Fibroblast of skin of right quadriceps (primary cell): ENCODE results near the gene STK24.
A peak's percentile ranks its signal among the peaks of the same experiment; 100 is the strongest.

Experiments used
- DNase-seq: peaks from one replicate; pipeline ENCODE4 v3.0.0-alpha.2; 2013

Gene STK24

GRCh38 chr13:98467263-98467985 is 109.5 kb downstream of the STK24 start:
- no peak for DNase-seq

- DNase-seq, result peak; percentile 46
Measured at GRCh38 chr13:98466634-98467236, 110.2 kb downstream of the STK24 start.

DNA sequence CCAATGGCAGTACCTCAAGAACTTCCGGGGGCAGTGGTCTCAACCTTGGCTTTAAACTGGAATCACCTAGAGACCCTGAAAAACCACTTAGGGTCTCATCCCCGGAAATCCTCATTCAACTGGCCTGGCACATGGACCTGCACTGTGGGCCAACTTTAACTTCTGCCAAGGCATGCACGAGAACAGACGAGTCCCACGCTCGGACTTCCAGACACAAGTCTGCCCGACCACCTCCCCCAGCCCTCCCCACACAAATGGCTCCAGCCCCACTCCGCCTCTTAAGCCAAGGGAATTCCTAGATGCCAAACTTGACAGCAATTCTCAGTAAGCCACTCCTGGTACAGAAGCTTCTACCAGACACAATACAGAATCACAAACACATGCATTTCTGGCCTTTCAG is 114.0 kb downstream of the STK24 start:
- no peak for DNase-seq

GRCh38 chr13:98462241-98462882 is 114.5 kb downstream of the STK24 start:
- no peak for DNase-seq

- DNase-seq, result no peak
Measured at GRCh38 chr13:98461486-98462240, 115.2 kb downstream of the STK24 start.

DNA sequence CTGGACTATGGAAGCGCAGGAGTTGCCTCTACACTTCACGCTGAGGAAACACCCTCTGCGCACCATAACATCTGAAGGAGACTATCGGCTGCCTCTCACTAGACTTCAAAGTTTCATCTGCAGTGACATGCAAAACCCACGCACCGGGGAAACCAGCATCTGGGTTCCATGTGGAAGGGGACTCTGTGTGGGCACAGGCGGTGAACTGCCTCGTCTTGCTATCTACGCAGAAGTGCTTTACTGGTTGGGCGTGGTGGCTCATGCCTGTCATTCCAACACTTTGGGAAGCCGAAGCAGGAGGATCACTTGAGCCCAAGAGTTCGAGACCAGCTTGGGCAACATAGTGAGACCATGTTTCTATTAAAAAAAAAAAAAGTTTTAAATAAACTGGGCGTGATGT is 116.4 kb downstream of the STK24 start:
- peak; percentile 31 for DNase-seq

GRCh38 chr13:98459721-98460370 is 117.1 kb downstream of the STK24 start:
- no peak for DNase-seq

DNA sequence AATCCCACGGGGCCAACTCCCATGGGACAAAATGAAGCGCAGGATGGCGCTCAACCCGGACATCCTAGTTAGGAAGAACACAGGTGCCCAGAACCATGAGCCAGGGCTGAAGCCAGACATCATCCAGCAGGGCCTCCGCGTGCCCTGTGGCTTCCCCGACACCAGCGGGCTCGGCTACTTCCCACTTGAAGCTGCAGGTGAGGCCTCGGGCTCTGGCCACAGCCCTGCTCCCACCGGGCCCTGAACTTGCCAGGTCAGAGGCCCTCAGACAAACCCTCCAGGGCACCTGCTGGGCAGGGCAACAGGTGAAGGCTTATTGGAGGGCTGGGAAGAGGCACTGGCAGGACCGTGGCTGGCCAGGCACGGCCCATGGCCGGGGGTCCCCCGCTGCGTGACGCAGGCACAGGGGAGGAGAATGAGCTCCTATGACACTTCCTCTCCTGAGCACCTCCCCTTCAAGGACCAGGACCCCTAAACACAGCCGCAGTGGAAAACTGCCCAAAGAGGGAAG is 117.7 kb downstream of the STK24 start:
- DNase-seq, result no peak

DNA sequence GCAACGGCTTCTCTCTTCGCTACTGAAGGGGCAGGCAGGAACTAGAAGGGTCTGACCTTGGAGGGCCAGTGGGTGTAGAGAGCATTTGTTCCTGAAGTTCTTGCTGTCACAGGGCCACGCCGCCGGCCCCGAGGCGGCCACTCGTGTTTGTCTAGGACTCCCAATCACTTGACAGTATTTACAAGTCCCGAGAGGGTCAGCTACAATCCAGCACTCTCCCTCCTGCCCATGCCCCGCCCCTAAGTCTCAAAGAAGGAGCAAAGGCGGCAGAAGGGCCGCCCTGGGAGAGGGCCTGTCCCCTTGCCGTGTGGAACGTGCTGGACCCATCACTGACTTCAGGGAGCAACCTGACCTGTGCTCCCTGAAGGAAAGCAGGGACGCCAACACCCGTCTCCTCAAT is 118.5 kb downstream of the STK24 start:
- no peak for DNase-seq

- DNase-seq, result no peak
Measured at GRCh38 chr13:98457053-98457452, 119.9 kb downstream of the STK24 start.

GRCh38 chr13:98456413-98456845 is 120.5 kb downstream of the STK24 start:
- no peak for DNase-seq

DNA sequence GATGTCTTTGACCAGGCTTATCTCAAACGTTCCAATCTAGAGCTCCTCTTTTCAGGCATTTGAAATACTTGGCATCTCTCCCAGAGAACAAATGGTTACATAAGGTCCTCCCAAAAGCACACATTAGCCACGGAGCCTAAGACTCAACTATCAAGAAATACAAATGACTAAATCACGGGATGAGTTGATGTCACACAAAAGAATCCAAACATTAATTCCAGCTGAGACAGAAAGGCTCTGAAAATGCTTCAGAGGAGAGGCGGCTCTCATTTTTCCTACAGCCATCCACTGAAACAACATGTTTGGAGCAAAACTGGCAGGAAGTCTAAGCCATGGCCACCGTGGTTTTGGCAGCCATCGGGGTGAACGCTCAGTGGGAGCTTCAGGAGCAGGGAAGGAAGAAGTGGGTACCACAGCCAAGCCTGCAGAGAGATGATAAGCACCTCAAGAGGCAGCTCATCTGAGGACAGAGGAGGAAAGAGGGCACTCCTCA is 122.5 kb downstream of the STK24 start:
- peak; percentile 94 for DNase-seq

DNA sequence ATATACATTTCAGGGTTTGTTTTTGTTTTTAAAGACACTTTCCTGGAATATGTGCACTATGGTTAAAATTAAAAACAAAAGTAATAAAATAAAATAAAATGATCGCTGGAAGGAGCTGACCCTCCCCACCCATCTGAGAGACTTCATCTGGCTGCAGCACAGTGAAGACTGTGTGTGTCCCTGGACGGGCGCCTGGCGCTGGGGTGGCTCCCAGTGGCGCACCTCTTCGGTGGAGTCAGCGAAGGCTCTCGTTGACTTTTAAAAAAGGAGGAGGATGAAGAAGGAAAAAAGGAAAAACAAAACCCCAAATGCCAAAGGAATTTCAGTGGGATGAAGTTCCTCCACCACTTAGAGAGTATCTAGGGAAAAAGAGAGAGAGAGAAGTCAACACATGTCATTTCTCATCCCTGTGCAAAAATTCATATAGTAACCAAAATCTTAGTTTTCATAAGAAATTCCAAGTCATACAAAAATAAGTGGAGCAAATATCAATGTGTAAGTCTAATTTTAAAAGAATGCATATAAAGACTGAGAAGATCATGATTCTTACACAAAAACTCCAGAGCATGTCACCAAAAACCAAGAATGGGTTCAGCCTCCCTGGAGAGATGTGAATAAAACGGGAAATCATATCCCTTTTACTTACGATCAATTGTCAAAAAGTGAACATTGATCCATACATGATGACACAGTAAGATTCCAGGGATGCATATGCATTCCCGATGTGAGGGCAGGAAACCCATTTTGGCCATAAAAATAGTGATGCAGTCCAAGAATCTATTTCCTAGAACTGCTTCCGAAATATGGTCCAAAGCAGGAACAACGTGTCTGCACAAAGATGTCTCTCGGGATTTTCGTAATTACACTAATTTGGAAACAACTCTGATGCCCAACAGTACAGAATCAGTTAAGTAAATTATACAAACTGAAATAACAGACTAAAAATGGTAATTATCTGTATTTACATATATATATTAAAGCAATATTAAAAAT is 123.8 kb downstream of the STK24 start:
- peak; percentile 70 for DNase-seq

- DNase-seq, result peak; percentile 29
Measured at GRCh38 chr13:98451676-98452470, 125.0 kb downstream of the STK24 start.

DNA sequence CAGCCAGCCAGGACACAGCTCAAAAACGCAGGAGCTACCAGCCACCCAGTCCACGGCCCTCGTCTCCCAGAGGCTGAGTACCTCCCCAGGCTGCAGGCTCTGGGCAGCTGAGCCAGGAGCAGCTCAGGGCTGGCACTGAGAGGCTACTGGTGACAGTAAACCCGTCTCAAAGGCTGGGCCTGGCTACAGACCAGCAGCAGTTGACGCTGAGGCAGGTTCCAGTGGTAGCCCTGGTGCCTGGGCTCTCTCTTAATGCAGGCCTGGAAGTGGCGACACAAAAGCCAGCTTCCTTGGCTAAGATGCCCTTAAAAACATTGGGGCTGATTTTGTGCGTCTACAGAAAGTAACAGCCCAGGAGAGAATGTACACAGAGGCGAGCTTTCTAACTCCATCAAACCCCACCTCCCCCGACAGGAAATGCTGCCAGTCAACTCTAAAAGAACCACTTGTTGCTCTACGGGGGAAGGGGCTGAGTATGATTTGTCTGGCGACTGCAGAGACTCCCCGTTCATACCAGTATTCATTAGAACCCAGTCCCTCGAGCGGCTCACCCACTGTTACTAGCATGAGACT is 126.3 kb downstream of the STK24 start:
- no peak for DNase-seq

DNA sequence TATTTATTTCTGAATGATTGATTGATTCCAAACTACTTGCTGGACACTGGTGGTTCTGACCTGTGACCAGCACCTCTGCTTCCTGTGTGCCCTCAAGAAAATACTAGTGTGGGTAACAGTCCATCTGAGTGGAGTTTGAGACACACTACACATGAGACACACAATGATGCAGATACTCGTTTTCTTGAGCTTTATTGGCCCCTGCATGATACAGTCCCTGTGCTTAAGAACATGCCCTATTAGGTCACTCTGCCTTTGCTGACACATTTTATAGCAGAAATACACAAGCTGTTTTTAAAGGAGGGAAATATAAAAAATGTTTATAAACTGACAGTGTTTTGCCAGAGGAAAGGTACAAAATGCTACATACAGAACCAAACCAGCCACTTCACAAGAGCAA is 126.9 kb downstream of the STK24 start:
- no peak for DNase-seq

DNA sequence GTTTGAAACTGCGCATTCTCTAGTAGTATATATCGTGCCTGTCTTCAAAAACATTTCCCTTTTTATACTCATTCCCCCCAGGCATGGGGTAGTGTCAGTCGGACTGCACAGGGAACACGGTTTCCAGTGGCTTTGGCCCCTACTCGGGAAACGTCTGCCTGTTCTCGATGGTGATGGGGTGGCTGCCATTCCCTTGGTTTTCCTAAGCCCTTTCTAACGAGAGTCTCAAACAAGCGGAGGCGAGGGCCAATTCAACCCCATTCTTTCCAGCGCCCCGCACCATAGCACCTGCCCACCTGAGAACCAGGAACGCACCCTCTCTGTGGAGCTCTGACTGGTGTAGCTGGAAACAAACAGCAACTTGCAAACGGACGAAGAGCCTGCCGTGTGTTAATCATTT is 127.6 kb downstream of the STK24 start:
- no peak for DNase-seq

DNA sequence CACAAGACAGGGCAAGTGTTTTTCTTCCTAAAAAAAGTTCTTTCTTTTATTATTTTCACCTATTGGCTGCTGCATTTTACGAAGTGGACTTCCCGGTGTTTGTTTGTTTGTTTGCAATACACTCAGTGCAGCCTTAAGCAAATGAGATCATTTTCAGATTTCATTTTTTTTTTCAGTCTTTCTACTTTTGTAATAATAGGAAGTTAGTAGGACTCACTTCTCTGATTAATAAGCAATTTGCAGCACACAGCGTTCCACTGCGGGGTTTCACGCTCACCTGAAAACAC is 128.3 kb downstream of the STK24 start:
- no peak for DNase-seq

GRCh38 chr13:98447881-98448641 is 128.8 kb downstream of the STK24 start:
- no peak for DNase-seq
